OCI-LY7 (cell line): ENCODE results near the gene TLDC2.

Experiments used
- CTCF ChIP-seq: fragments of 200-600 bp; sonication (generic); conservative IDR thresholded peaks from 2 replicates; pipeline ENCODE4 v1.5.1; 2014; ENCODE audit warnings: mild to moderate bottlenecking, antibody characterized with exemption, low read length, moderate library complexity, mixed read lengths
- EZH2phosphoT487 ChIP-seq: fragments of 200-600 bp; sonication (generic); IDR thresholded peaks from 2 replicates; pipeline ENCODE4 v1.6.1; 2018; ENCODE audit warnings: low read depth, borderline replicate concordance, mild to moderate bottlenecking, mixed run types, antibody characterized with exemption, low read length, moderate library complexity, mixed read lengths

- TF ChIP-seq CTCF (no peak), EZH2phosphoT487 (no peak)
These were observed 19.7 kb upstream of the TLDC2 start for GRCh38 chr20:36856195-36856594.
